A673 (cell line): Measurements from ENCODE around the gene SERP2.

Experiments
- CTCF ChIP-seq: fragments of 300-800, 200-600 bp; sonication (generic); conservative IDR thresholded peaks from 2 replicates; pipeline ENCODE4 v1.5.1; 2017; ENCODE audit warnings: low read depth, mild to moderate bottlenecking, antibody characterized with exemption, low read length, moderate library complexity, mixed read lengths
- EZH2 ChIP-seq: fragments of 200-600 bp; sonication (generic); IDR thresholded peaks from 2 replicates; pipeline ENCODE4 v1.6.1; 2017; ENCODE audit warnings: borderline replicate concordance, low read depth, mild to moderate bottlenecking, mixed read lengths, antibody characterized with exemption, low read length; ENCODE audit not compliant: poor library complexity, severe bottlenecking

GRCh38 chr13:44373247-44373600, 400 bp upstream of the SERP2 start:
- TF ChIP-seq CTCF (no peak), EZH2 (no peak)
